Heart left ventricle (tissue), 16 donors: ENCODE data around the gene NME7. TPM values are rescaled to one million over a fixed set of nuclear protein-coding genes. Genes with fewer than 3 reads are reported as not detected.

Experiments used
- ATAC-seq, 4 donors: fragments of 200-7000 bp; cut with Tn5 transposase; one replicate each; pipeline ENCODE4 v1.9.1; 2020 to 2022; ENCODE audit warnings: moderate library complexity in 4 of 4, mild to moderate bottlenecking in 3 of 4, moderate number of reproducible peaks in 1 of 4
- DNase-seq, 5 donors: peaks; one replicate each; pipeline ENCODE4 v3.0.0-alpha.2; 2020
- H3K27ac ChIP-seq, 12 donors: fragments of 200-600 bp; sonication (generic) in 4 of 12; one replicate each; pipeline versions ENCODE4 v1.5.0 to v1.8.0; 2016 to 2022; ENCODE audit warnings: mild to moderate bottlenecking in 2 of 12
- H3K27me3 ChIP-seq, 9 donors: fragments of 200-600 bp; sonication (generic) in 2 of 9; one replicate each; pipeline versions ENCODE4 v1.5.1 to v1.8.0; 2016 to 2022; ENCODE audit warnings: mild to moderate bottlenecking in 3 of 9
- H3K36me3 ChIP-seq, 9 donors: fragments of 200-600 bp; sonication (generic) in 2 of 9; one replicate each; pipeline versions ENCODE4 v1.5.0 to v1.8.0; 2018 to 2022; ENCODE audit warnings: mild to moderate bottlenecking in 2 of 9
- H3K4me1 ChIP-seq, 12 donors: fragments of 200-600 bp; sonication (generic) in 4 of 12; one replicate each; pipeline versions ENCODE4 v1.5.0 to v1.8.0; 2016 to 2022; ENCODE audit warnings: mild to moderate bottlenecking in 3 of 12
- H3K4me3 ChIP-seq, 12 donors: fragments of 200-600 bp; sonication (generic) in 4 of 12; one replicate each; pipeline versions ENCODE4 v1.5.0 to v1.8.0; 2017 to 2022; ENCODE audit warnings: mild to moderate bottlenecking in 9 of 12, moderate library complexity in 4 of 12
- H3K9me3 ChIP-seq, 12 donors: fragments of 200-600 bp; sonication (generic) in 4 of 12; one replicate each; pipeline versions ENCODE4 v1.5.0 to v1.8.0; 2016 to 2022; ENCODE audit warnings: mild to moderate bottlenecking in 1 of 12
- POLR2A ChIP-seq, 2 donors: fragments of 450-650 bp; IDR thresholded peaks; one replicate each; pipeline ENCODE4 v1.6.1; 2017; ENCODE audit warnings: antibody characterized with exemption in 2 of 2, mild to moderate bottlenecking in 2 of 2, moderate library complexity in 2 of 2
- WGBS, 4 donors: extraction: QIAGEN DNeasy Blood & Tissue Kit in 2 of 4; methylation state at CpG; one replicate each; pipeline versions ENCODE4 v1.1.5 to v1.1.7; 2013 to 2018; 5-methylcytosine and 5-hydroxymethylcytosine counted together
- intact Hi-C, 10 donors: fragments of 100-400 bp; cut with DNase I; formaldehyde crosslinking; loops; one replicate each; pipeline versions ENCODE4 v1.11.1 to v1.14.2; 2022
- polyA plus RNA-seq, 2 donors: library from polyadenylated mRNA; stranded (reverse); fragments of 200-250 nt; gene quantifications; one replicate each; pipeline ENCODE4 v1.2.3, GENCODE V29; 2013
- total RNA-seq, 9 donors: library from RNA; depleted of rRNA in 2 of 9; stranded (reverse); fragments of >200 nt in 2 of 9; fragmentation: NEBNext Ultra II Directional in 3 of 9; extraction: Animal tissue kit (Norgen Biotek cat#: 25700) in 3 of 9; gene quantifications; one replicate each; pipeline versions ENCODE4 v1.1.0 to v1.2.4, GENCODE V29; 2016 to 2023
- TF ChIP-seq, protein P1 (sequence below), 12 donors: fragments of 200-600 bp; sonication (generic) in 4 of 12; IDR thresholded peaks; one replicate each; pipeline versions ENCODE4 v1.5.0 to v1.8.0; 2018 to 2022; ENCODE audit warnings: antibody characterized with exemption in 12 of 12, mild to moderate bottlenecking in 5 of 12
- donor health status: ischemic (EF 13 %, LVEDD 7.1; RV severe dilation, severe dysfunction).
- donor health status: healthy with polysubstance abuse.
- donor health status: DM: no; HTN: yes; CAD: no.
- donor health status: DM: no; HTN: no; CAD: no.
- donor health status: ischemic (EF 25% LVEDD 6.9; RV normal size, moderate dysfunction).
- donor health status: ischemic (EF 25% LVEDD 5.7; RV mildly dilated, moderate dysfunction).
- donor health status: healthy.
- donor health status: DM: yes; HTN: yes; CAD: no.
- donor health status: ischemic (EF 35%, LVEDD 5.7; RV mildly dilated, moderate dysfunction).
- donor health status: nonischemic (EF 11% LVEDD 7.7; RV severe dilation, severe dysfunction).
- donor health status: DM: yes; HTN: yes; CAD: no.
- donor health status: PGD.
- donor health status: ischemic (EF 29% LVEDD 5.4; RV normal size, mild dysfunction).
- donor health status: nonischemic (EF 23%, LVEDD 6.1; RV moderate dilation, normal function).

The NME7 gene
- total and polyA plus RNA-seq, 11 donors = 3.1 to 25.2 (median 8.4) TPM

DNA sequence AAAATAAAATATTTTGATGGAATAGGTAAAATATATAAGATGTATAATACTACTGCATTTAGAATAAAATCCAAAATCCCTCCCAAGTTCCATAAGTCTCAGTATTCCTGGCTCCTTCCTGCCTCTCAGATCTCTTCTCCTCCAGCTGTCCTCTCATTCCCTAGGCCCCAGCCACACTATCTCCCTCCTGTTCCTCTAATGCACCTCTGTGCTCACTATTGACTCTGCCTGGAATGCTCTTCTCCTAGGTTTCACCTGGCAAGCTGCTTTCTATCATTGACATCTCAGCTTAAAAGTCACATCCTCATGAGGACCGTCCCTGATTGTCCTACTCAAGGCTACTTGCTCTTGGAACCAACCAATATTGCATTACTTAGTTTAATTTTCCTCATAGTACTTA is 7.2 kb downstream of the NME7 start:
- Histone ChIP-seq H3K36me3 (no peaks in the 10 kb centered on the region), H3K27ac (no peak overlapping the region), H3K9me3 (peaks cover 0 to 6% (median 0%) of the 10 kb centered on the region in 12 donors), H3K4me3 (no peak overlapping the region), H3K27me3 (no peaks in the 10 kb centered on the region), H3K4me1 (no peaks in the 10 kb centered on the region)
- WGBS, 4 donors = 86 to 91% (median 90%) methylated on average over 1 of the region's 1 CpG
- intact Hi-C loops = loop anchor here in 1 of 10 donors (10.0 kb wide), 1 partner anchor 1016 kb away; no protein-coding TSS in a partner anchor
- TF ChIP-seq, protein P1, sequence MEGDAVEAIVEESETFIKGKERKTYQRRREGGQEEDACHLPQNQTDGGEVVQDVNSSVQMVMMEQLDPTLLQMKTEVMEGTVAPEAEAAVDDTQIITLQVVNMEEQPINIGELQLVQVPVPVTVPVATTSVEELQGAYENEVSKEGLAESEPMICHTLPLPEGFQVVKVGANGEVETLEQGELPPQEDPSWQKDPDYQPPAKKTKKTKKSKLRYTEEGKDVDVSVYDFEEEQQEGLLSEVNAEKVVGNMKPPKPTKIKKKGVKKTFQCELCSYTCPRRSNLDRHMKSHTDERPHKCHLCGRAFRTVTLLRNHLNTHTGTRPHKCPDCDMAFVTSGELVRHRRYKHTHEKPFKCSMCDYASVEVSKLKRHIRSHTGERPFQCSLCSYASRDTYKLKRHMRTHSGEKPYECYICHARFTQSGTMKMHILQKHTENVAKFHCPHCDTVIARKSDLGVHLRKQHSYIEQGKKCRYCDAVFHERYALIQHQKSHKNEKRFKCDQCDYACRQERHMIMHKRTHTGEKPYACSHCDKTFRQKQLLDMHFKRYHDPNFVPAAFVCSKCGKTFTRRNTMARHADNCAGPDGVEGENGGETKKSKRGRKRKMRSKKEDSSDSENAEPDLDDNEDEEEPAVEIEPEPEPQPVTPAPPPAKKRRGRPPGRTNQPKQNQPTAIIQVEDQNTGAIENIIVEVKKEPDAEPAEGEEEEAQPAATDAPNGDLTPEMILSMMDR (IDR thresholded peaks at IDR 0.05) = no peak
- no peak for TF ChIP-seq POLR2A (IDR thresholded peaks at IDR 0.05)
- DNase-seq (no peak), ATAC-seq (no peak)

DNA sequence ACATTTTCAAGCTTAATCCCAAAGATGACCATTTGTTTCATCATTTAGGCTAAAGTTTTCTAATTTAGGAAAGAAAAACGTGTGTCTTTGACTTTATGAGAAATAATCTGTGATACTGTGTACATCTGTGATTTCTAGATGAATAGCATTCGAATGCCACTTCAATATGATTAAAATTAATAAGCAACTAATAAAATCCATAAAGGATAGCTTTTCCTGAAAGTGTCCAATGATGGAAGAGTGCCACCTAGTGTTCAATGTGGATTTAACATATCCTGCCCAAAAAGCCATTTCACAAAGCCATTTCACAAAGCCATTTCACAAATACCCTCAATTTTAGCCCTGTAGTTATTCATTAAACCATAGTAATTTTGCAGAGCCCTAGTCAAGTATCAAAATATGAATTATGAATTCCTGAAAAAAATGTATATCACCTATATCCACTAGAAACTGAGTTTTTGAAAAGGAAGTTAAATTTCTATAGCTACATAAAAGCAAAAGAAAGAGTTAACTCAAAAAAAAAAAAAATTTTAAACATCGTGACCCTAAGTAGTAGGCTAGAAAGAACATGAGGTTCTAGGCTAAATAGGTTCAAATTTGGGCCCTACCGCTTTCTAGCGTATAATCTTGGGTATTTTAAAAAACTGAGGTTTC is 19.1 kb downstream of the NME7 start:
- H3K36me3 ChIP-seq = no peaks in the 10 kb centered on the region
- TF ChIP-seq, protein P1 (IDR thresholded peaks at IDR 0.05) = peak; percentile 73 to 88 (median 82)
- no peak for TF ChIP-seq POLR2A (IDR thresholded peaks at IDR 0.05)
- 41 to 50% (median 44%) methylated on average over 5 of the region's 5 CpGs for WGBS, 4 donors
- H3K4me1 ChIP-seq = no peaks in the 10 kb centered on the region
- peak in 1 of 5 donors; percentile 11 for DNase-seq
- H3K27ac ChIP-seq = no peak overlapping the region
- intact Hi-C loops = loop anchor here (1.0 to 10.0 kb wide), 13 partner anchors 224 to 1006 kb away; no protein-coding TSS in a partner anchor
- H3K27me3 ChIP-seq = no peaks in the 10 kb centered on the region
- H3K4me3 ChIP-seq = no peak overlapping the region
- ATAC-seq = peak in 2 of 4 donors; percentile 34 to 42
- peaks cover 0 to 8% (median 0%) of the 10 kb centered on the region in 12 donors for H3K9me3 ChIP-seq

DNA sequence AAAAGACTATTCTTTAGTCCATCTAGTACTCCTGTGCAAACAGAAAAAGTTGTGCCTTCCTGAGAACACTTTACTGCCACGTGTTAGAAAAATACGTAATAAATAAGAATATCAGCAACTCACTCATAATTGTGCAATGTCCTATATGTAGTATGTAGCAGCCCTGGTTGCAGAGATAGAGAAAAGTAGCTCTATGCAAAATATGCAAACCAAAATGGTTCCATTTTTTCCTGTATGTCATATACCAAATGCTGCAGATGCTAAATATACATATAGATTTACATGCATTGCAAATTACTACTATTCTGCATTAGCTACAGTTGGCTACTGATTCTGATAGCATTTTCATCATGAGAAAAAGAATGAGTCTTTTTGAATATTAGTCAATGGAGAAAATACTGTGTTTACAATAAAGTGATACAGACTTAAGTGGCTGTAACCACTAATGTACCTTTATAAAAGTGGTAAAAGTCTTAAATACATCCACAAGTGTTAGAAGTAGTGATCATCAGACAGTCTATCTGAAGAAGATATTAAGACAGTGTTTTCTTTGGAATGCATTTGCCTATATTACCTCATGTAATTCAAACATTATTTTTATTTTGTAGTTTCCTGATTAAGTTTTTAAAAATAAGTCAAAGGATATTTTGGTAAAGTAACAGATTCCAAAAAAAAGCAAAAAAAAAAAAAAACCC is 19.8 kb downstream of the NME7 start:
- ATAC-seq = no peak
- Histone ChIP-seq H3K27ac (no peak overlapping the region), H3K9me3 (peaks cover 0 to under 1% (median 0%) of the 10 kb centered on the region in 12 donors), H3K36me3 (no peaks in the 10 kb centered on the region), H3K27me3 (no peaks in the 10 kb centered on the region), H3K4me3 (no peak overlapping the region), H3K4me1 (no peaks in the 10 kb centered on the region)
- no peak for TF ChIP-seq POLR2A (IDR thresholded peaks at IDR 0.05)
- TF ChIP-seq, protein P1 (IDR thresholded peaks at IDR 0.05) = no peak
- no peak for DNase-seq
- WGBS, 4 donors = 82 to 85% (median 83%) methylated on average over 2 of the region's 2 CpGs
- intact Hi-C loops = loop anchor here (1.0 to 10.0 kb wide), 13 partner anchors 223 to 1006 kb away; no protein-coding TSS in a partner anchor

DNA sequence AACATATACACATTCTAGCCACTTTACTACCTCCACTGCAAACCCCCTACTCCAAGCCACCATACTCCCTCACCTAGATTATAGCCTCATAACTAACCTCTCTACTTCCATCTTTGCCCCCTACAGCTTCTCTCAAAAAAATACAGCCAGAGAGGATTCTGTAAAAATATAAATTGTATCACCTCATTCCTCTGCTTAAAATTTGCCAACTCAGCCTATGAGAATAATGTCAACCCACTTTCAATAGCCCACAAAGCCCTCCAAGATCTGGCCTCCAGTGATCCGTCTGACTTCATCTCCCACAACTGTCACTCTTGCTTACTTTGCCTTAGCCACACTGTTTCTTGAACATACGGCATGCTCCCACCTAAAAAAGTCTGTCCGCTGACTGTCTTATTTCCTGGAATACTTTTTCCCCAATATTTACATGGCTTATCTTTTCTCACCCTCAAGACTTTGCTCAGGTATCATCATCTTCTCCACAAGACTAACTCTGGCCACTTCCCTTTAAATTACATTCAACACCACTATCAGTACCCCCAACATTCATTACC is 21.5 kb downstream of the NME7 start:
- ATAC-seq (no peak), DNase-seq (no peak)
- H3K27ac ChIP-seq = no peak overlapping the region
- no peaks in the 10 kb centered on the region for H3K9me3 ChIP-seq
- H3K36me3 ChIP-seq = no peaks in the 10 kb centered on the region
- H3K4me3 ChIP-seq = no peak overlapping the region
- intact Hi-C loops = loop anchor here (5.0 to 10.0 kb wide), 9 partner anchors 221 to 1004 kb away; no protein-coding TSS in a partner anchor
- TF ChIP-seq POLR2A (IDR thresholded peaks at IDR 0.05) = no peak
- TF ChIP-seq, protein P1 (IDR thresholded peaks at IDR 0.05) = no peak
- H3K4me1 ChIP-seq = no peaks in the 10 kb centered on the region
- 95 to 99% (median 97%) methylated on average over 3 of the region's 3 CpGs for WGBS, 4 donors
- no peaks in the 10 kb centered on the region for H3K27me3 ChIP-seq
